ENCODE measurements around the gene USP47.

- TF ChIP-seq, protein P1, sequence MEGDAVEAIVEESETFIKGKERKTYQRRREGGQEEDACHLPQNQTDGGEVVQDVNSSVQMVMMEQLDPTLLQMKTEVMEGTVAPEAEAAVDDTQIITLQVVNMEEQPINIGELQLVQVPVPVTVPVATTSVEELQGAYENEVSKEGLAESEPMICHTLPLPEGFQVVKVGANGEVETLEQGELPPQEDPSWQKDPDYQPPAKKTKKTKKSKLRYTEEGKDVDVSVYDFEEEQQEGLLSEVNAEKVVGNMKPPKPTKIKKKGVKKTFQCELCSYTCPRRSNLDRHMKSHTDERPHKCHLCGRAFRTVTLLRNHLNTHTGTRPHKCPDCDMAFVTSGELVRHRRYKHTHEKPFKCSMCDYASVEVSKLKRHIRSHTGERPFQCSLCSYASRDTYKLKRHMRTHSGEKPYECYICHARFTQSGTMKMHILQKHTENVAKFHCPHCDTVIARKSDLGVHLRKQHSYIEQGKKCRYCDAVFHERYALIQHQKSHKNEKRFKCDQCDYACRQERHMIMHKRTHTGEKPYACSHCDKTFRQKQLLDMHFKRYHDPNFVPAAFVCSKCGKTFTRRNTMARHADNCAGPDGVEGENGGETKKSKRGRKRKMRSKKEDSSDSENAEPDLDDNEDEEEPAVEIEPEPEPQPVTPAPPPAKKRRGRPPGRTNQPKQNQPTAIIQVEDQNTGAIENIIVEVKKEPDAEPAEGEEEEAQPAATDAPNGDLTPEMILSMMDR (IDR thresholded peaks at IDR 0.05), result no peak
- no peak for TF ChIP-seq POLR2AphosphoS5 (IDR thresholded peaks at IDR 0.05; ENCODE audit: low read depth, low read length)
- TF ChIP-seq, protein P2, sequence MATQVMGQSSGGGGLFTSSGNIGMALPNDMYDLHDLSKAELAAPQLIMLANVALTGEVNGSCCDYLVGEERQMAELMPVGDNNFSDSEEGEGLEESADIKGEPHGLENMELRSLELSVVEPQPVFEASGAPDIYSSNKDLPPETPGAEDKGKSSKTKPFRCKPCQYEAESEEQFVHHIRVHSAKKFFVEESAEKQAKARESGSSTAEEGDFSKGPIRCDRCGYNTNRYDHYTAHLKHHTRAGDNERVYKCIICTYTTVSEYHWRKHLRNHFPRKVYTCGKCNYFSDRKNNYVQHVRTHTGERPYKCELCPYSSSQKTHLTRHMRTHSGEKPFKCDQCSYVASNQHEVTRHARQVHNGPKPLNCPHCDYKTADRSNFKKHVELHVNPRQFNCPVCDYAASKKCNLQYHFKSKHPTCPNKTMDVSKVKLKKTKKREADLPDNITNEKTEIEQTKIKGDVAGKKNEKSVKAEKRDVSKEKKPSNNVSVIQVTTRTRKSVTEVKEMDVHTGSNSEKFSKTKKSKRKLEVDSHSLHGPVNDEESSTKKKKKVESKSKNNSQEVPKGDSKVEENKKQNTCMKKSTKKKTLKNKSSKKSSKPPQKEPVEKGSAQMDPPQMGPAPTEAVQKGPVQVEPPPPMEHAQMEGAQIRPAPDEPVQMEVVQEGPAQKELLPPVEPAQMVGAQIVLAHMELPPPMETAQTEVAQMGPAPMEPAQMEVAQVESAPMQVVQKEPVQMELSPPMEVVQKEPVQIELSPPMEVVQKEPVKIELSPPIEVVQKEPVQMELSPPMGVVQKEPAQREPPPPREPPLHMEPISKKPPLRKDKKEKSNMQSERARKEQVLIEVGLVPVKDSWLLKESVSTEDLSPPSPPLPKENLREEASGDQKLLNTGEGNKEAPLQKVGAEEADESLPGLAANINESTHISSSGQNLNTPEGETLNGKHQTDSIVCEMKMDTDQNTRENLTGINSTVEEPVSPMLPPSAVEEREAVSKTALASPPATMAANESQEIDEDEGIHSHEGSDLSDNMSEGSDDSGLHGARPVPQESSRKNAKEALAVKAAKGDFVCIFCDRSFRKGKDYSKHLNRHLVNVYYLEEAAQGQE (IDR thresholded peaks at IDR 0.05; ENCODE audit: insufficient read depth in 1 of 2, low read depth in 2 of 2, low read length in 1 of 2), result no peak
Observed at GRCh38 chr11:11929920-11930319, 88.1 kb downstream of the USP47 start.

Data from Panc1 (cell line).